HepG2 (cell line): ENCODE data around the gene ACSF3. TPM values are rescaled to one million over a fixed set of nuclear protein-coding genes. Genes with fewer than 3 reads are reported as not detected.

Experiments used
- ATAC-seq: fragments of 200-7000 bp; cut with Tn5 transposase; 3 replicates; pipeline ENCODE4 v1.9.1; 2020; ENCODE audit warnings: mild to moderate bottlenecking, moderate library complexity
- BruUV-seq: library from RNA; stranded (reverse); fragments of 400-500 nt; replicated peaks from 2 replicates; lab custom pipeline; 2021; lab: Mats Ljungman, UMichigan
- CTCF ChIA-PET: fragments of 300-600 bp; formaldehyde crosslinking; extraction: SDS; loops from one replicate; lab custom pipeline; 2021; ENCODE audit warnings: low total read pairs, inconsistent platforms, low intra/inter-chr PET ratio; lab: Yijun Ruan, JAX
- POLR2A ChIA-PET: fragments of 350-600 bp; sonication (Branson Sonifier 250); formaldehyde crosslinking; loops from one replicate; lab custom pipeline; 2020; ENCODE audit warnings: antibody characterized with exemption, inconsistent platforms; lab: Yijun Ruan, JAX
- DNase-seq: peaks from one replicate; pipeline ENCODE4 v3.0.0-alpha.2; 2015; ENCODE audit warnings: low spot score
- FAIRE-seq: peaks from 3 replicates; lab custom pipeline; 2011; peaks lifted over from hg19 to GRCh38; lab: Jason Lieb, UNC
- H2AFZ ChIP-seq: one replicate; pipeline ENCODE4 v1.6.1; 2011; ENCODE audit warnings: low read length, inconsistent platforms
- H3K27ac ChIP-seq: fragments of 300-600 bp; 3 replicates; pipeline ENCODE4 v1.8.0; 2011; ENCODE audit warnings: mixed run types, mild to moderate bottlenecking, mixed read lengths, low read length, inconsistent platforms; ENCODE audit not compliant: insufficient read depth; ENCODE audit errors: extremely low read length
- H3K27me3 ChIP-seq, 2 experiments: fragments of 200-600 bp in 1 of 2; 2 replicates in 1 of 2; 3 replicates in 1 of 2; pipeline versions ENCODE4 v1.6.0 to v1.8.0; 2011; ENCODE audit warnings: low read length in 2 of 2, mild to moderate bottlenecking in 2 of 2, moderate library complexity in 2 of 2, inconsistent platforms in 1 of 2; ENCODE audit not compliant: insufficient read depth in 2 of 2, control insufficient read depth in 1 of 2
- H3K36me3 ChIP-seq, 2 experiments: fragments of 200-600 bp in 1 of 2; replicated peaks in 1 of 2; 2 replicates in 1 of 2; 3 replicates in 1 of 2; pipeline versions ENCODE4 v1.5.1 to v1.8.0; 2011; ENCODE audit warnings: low read length in 2 of 2, inconsistent platforms in 1 of 2; ENCODE audit not compliant: insufficient read depth in 2 of 2, control insufficient read depth in 1 of 2
- H3K4me1 ChIP-seq: 2 replicates; pipeline ENCODE4 v1.5.1; 2012; ENCODE audit warnings: low read length, inconsistent platforms; ENCODE audit not compliant: insufficient read depth
- H3K4me2 ChIP-seq: 2 replicates; pipeline ENCODE4 v1.6.0; 2011; ENCODE audit warnings: low read depth, low read length, inconsistent platforms
- H3K4me3 ChIP-seq, 3 experiments: fragments of 200-600 bp in 1 of 3; sonication (generic), shearing (Covaris generic) in 1 of 3; replicated peaks in 1 of 3; 2 replicates each; pipeline ENCODE4 v1.5.1; 2011 to 2016; ENCODE audit warnings: low read length in 3 of 3, inconsistent platforms in 2 of 3, low read depth in 2 of 3, mild to moderate bottlenecking in 2 of 3, control low read depth in 1 of 3, mixed read lengths in 1 of 3; ENCODE audit not compliant: insufficient read depth in 1 of 3
- H3K79me2 ChIP-seq: one replicate; pipeline ENCODE4 v1.6.1; 2011; ENCODE audit warnings: low read length, inconsistent platforms; ENCODE audit not compliant: insufficient read depth
- H3K9ac ChIP-seq: 2 replicates; pipeline ENCODE4 v1.6.0; 2011; ENCODE audit warnings: mild to moderate bottlenecking, low read depth, low read length, inconsistent platforms; ENCODE audit not compliant: insufficient read depth
- H3K9me3 ChIP-seq: 2 replicates; pipeline ENCODE4 v1.5.1; 2012; ENCODE audit warnings: mild to moderate bottlenecking, low read length
- H4K20me1 ChIP-seq: 2 replicates; pipeline ENCODE4 v1.6.0; 2011; ENCODE audit warnings: inconsistent platforms, mild to moderate bottlenecking, low read length, moderate library complexity; ENCODE audit not compliant: insufficient read depth
- ARID4A ChIP-seq: sonication (generic); formaldehyde crosslinking; IDR thresholded peaks from 2 replicates; pipeline ENCODE4 v1.5.0; 2020; ENCODE audit warnings: mild to moderate bottlenecking, missing genetic modification reagents, borderline replicate concordance
- CHD2 ChIP-seq: IDR thresholded peaks from 2 replicates; pipeline ENCODE4 v1.6.1; 2011; ENCODE audit warnings: low read depth, low read length, improper control_type of control experiment
- CTCF ChIP-seq: sonication (generic); formaldehyde crosslinking; IDR thresholded peaks from 2 replicates; pipeline ENCODE4 v1.5.0; 2020; ENCODE audit warnings: mild to moderate bottlenecking, missing genetic modification reagents, moderate library complexity
- FOSL2 ChIP-seq: sonication (generic); formaldehyde crosslinking; IDR thresholded peaks from 2 replicates; pipeline ENCODE4 v1.4.0; 2020; ENCODE audit warnings: missing genetic modification reagents
- HNF4G ChIP-seq, 2 experiments: sonication (generic) in 1 of 2; formaldehyde crosslinking in 1 of 2; IDR thresholded peaks; 2 replicates each; pipeline versions ENCODE4 v1.4.0 to v1.6.1; 2011 to 2020; ENCODE audit warnings: borderline replicate concordance in 2 of 2, low read depth in 2 of 2, mild to moderate bottlenecking in 2 of 2, low read length in 1 of 2, missing genetic modification reagents in 1 of 2, moderate library complexity in 1 of 2
- HNRNPL ChIP-seq: fragments of 200-400 bp; formaldehyde crosslinking; IDR thresholded peaks from 2 replicates; pipeline ENCODE4 v1.6.1; 2017; ENCODE audit warnings: mild to moderate bottlenecking, low read depth, low read length
- ISX ChIP-seq: sonication (generic); formaldehyde crosslinking; conservative IDR thresholded peaks from 2 replicates; pipeline ENCODE4 v1.5.0; 2020; ENCODE audit warnings: missing genetic modification reagents
- KMT2A ChIP-seq: sonication (generic); formaldehyde crosslinking; IDR thresholded peaks from 2 replicates; pipeline ENCODE4 v1.4.0; 2020; ENCODE audit warnings: missing genetic modification reagents
- MAFG ChIP-seq: sonication (generic); formaldehyde crosslinking; IDR thresholded peaks from 2 replicates; pipeline ENCODE4 v1.5.1; 2020; ENCODE audit warnings: mild to moderate bottlenecking, missing genetic modification reagents
- MTF2 ChIP-seq: sonication (generic); formaldehyde crosslinking; IDR thresholded peaks from 2 replicates; pipeline ENCODE4 v1.5.0; 2020; ENCODE audit warnings: missing genetic modification reagents, borderline replicate concordance
- PHF8 ChIP-seq: sonication (generic); formaldehyde crosslinking; IDR thresholded peaks from 2 replicates; pipeline ENCODE4 v1.5.0; 2020; ENCODE audit warnings: missing genetic modification reagents
- ZNF225 ChIP-seq: sonication (generic); formaldehyde crosslinking; IDR thresholded peaks from 2 replicates; pipeline ENCODE4 v1.4.0; 2020; ENCODE audit warnings: mild to moderate bottlenecking, missing genetic modification reagents
- ZNF577 ChIP-seq: sonication (generic); formaldehyde crosslinking; IDR thresholded peaks from 2 replicates; pipeline ENCODE4 v1.4.0; 2020; ENCODE audit warnings: mild to moderate bottlenecking, low read depth, missing genetic modification reagents, borderline replicate concordance
- ZNF652 ChIP-seq: IDR thresholded peaks from 2 replicates; pipeline ENCODE4 v1.6.1; 2016; ENCODE audit warnings: low read depth, borderline replicate concordance
- ZNF784 ChIP-seq: sonication (generic); formaldehyde crosslinking; IDR thresholded peaks from 2 replicates; pipeline ENCODE4 v1.5.1; 2020; ENCODE audit warnings: missing genetic modification reagents, mild to moderate bottlenecking, borderline replicate concordance
- WGBS: methylation state at CpG from one replicate; pipeline ENCODE4 v1.1.6; 2017; ENCODE audit warnings: low lambda C conversion rate; 5-methylcytosine and 5-hydroxymethylcytosine counted together
- in situ Hi-C: cut with HindIII; loops from 2 replicates; pipeline ENCODE4 v1.10.0; 2017; ENCODE audit warnings: low pct_unique_long_range_greater_than_20kb; ENCODE audit not compliant: extremely low pct_ligation_motif_present
- intact Hi-C: fragments of 100-400 bp; cut with micrococcal nuclease; formaldehyde crosslinking; loops from one replicate; pipeline ENCODE4 v1.10.0; 2022; ENCODE audit not compliant: unreplicated experiment
- polyA plus RNA-seq, 8 experiments: library from polyadenylated mRNA; depleted of rRNA in 3 of 8; stranded (reverse) in 7 of 8; unstranded in 1 of 8; fragments of >200 nt; fragmentation: Illumina TruSeq in 4 of 8; extraction: Trizol in 4 of 8; gene quantifications; 2 replicates each; pipeline versions ENCODE4 v1.2.1 to v1.2.3, GENCODE V29; 2011 to 2016; ENCODE audit warnings: low read depth in 4 of 8, missing spikeins in 1 of 8, mixed read lengths in 1 of 8; ENCODE audit not compliant: insufficient read depth in 1 of 8
- total RNA-seq, 5 experiments: library from RNA; depleted of rRNA; stranded (reverse); fragments of >200 nt; fragmentation: Illumina TruSeq; extraction: Trizol; gene quantifications; 2 replicates each; pipeline ENCODE4 v1.2.3, GENCODE V29; 2016; ENCODE audit warnings: low read depth in 1 of 5

ACSF3 gene
- total and polyA plus RNA-seq, 2 of the 13 experiments (the other 11 are each of a cell fraction or from before 2014, with no cell fraction given), result 14.9 to 30.6 TPM

- TF ChIP-seq CTCF (CRISPR knock-in tag) (peak; percentile 52), HNRNPL (0 out of 2 replicates have a peak, but pooled peaks have one; percentile 12), PHF8 (CRISPR knock-in tag) (0 out of 2 replicates have a peak, but pooled peaks have one; percentile 17)
- TF ChIP-seq, all 625 proteins: peak for 19
Observed at GRCh38 chr16:89183975-89184676, 90.5 kb downstream of the ACSF3 start (continued).

- FAIRE-seq (no peak), DNase-seq (no peak), ATAC-seq (peak; percentile 16; the same call in 2 of the 3 replicates)
- peaks cover 10 to 44% of the 10 kb centered on the region in 2 experiments for H3K27me3 ChIP-seq
- ChIA-PET POLR2A (interaction anchor here (1.3 to 1.4 kb wide), 2 partner anchors 11 to 13 kb away, joined by 3 to 5 read pairs; partner anchors contain the start of gene CDH15), CTCF (interaction anchor here (1.8 kb wide), 1 partner anchor 32 kb away, joined by 6 read pairs; no protein-coding TSS in a partner anchor)
- no peak overlapping the region for H3K4me3 ChIP-seq
- peaks cover 31% of the 10 kb centered on the region for H4K20me1 ChIP-seq
- BruUV-seq, result no TSS peak
- H3K4me1 ChIP-seq, result peaks cover 31% of the 10 kb centered on the region
- H3K27ac ChIP-seq, result no peak overlapping the region
- no peak overlapping the region for H3K4me2 ChIP-seq
- H3K9me3 ChIP-seq, result no peaks in the 10 kb centered on the region
- no peaks in the 10 kb centered on the region for H3K36me3 ChIP-seq
- H3K79me2 ChIP-seq, result no peaks in the 10 kb centered on the region
- in situ Hi-C loops (no loop called here), intact Hi-C loops (loop anchor here (2.0 kb wide), 1 partner anchor 16 kb away; the partner anchor contains the start of gene SLC22A31)
- WGBS, result 16% methylated on average over 9 of the region's 9 CpGs
- no peak overlapping the region for H3K9ac ChIP-seq
- no peak overlapping the region for H2AFZ ChIP-seq
- TF ChIP-seq MTF2 (CRISPR knock-in tag), result 0 out of 2 replicates have a peak, but pooled peaks have one; percentile 26
- no peak for TF ChIP-seq ZNF225
- TF ChIP-seq MAFG (CRISPR knock-in tag), result 0 out of 2 replicates have a peak, but pooled peaks have one; percentile 39
- no peak for TF ChIP-seq KMT2A (CRISPR knock-in tag)
- TF ChIP-seq ZNF784 (CRISPR knock-in tag), result no peak
- TF ChIP-seq ZNF577 (CRISPR knock-in tag), result no peak
- no peak for TF ChIP-seq ISX (CRISPR knock-in tag)
- TF ChIP-seq ARID4A (CRISPR knock-in tag), result peak; percentile 41; the same call in 1 of the 2 replicates
- TF ChIP-seq CHD2, result no peak
- TF ChIP-seq FOSL2 (CRISPR knock-in tag), result no peak
- TF ChIP-seq HNF4G (IDR thresholded peaks at IDR 0.05; ENCODE audit: borderline replicate concordance, low read depth, low read length), result no peak
- TF ChIP-seq HNF4G (CRISPR knock-in tag; IDR thresholded peaks at IDR 0.05; ENCODE audit: borderline replicate concordance, low read depth), result no peak
- TF ChIP-seq ZNF652 (CRISPR knock-in tag), result no peak
Observed at GRCh38 chr16:89184677-89184932, 91.0 kb downstream of the ACSF3 start.
